HepG2 (cell line): ENCODE data around the gene SAP130. TPM values are rescaled to one million over a fixed set of nuclear protein-coding genes. Genes with fewer than 3 reads are reported as not detected.
A peak's percentile ranks its signal among the peaks of the same experiment; 100 is the strongest.

Source experiments
- FLYWCH1 ChIP-seq: sonication (generic); formaldehyde crosslinking; IDR thresholded peaks from 2 replicates; pipeline ENCODE4 v1.8.1; 2023; ENCODE audit warnings: mild to moderate bottlenecking, missing genetic modification reagents
- HNF1A ChIP-seq, 2 experiments: sonication (generic) in 1 of 2; formaldehyde crosslinking in 1 of 2; IDR thresholded peaks; 2 replicates each; pipeline versions ENCODE4 v1.4.0 to v1.6.1; 2016 to 2020; ENCODE audit warnings: borderline replicate concordance in 1 of 2, low read depth in 1 of 2, mild to moderate bottlenecking in 1 of 2, missing genetic modification reagents in 1 of 2
- HNRNPL ChIP-seq: fragments of 200-400 bp; formaldehyde crosslinking; IDR thresholded peaks from 2 replicates; pipeline ENCODE4 v1.6.1; 2017; ENCODE audit warnings: mild to moderate bottlenecking, low read depth, low read length
- TBP ChIP-seq: sonication (generic); formaldehyde crosslinking; IDR thresholded peaks from 2 replicates; pipeline ENCODE4 v1.5.0; 2020; ENCODE audit warnings: missing genetic modification reagents
- UBTF ChIP-seq: sonication (generic); formaldehyde crosslinking; IDR thresholded peaks from 2 replicates; pipeline ENCODE4 v1.4.0; 2020; ENCODE audit warnings: mild to moderate bottlenecking, missing genetic modification reagents
- ZNF281 ChIP-seq: sonication (generic); formaldehyde crosslinking; IDR thresholded peaks from 2 replicates; pipeline ENCODE4 v1.4.0; 2020; ENCODE audit warnings: missing genetic modification reagents, borderline replicate concordance
- ZNF562 ChIP-seq: sonication (generic); formaldehyde crosslinking; IDR thresholded peaks from 2 replicates; pipeline ENCODE4 v1.8.0; 2022; ENCODE audit warnings: missing genetic modification reagents, borderline replicate concordance
- ZNF678 ChIP-seq: sonication (generic); formaldehyde crosslinking; IDR thresholded peaks from 2 replicates; pipeline ENCODE4 v1.4.0; 2020; ENCODE audit warnings: mild to moderate bottlenecking, missing genetic modification reagents
- polyA plus RNA-seq, 8 experiments: library from polyadenylated mRNA; depleted of rRNA in 3 of 8; stranded (reverse) in 7 of 8; unstranded in 1 of 8; fragments of >200 nt; fragmentation: Illumina TruSeq in 4 of 8; extraction: Trizol in 4 of 8; gene quantifications; 2 replicates each; pipeline versions ENCODE4 v1.2.1 to v1.2.3, GENCODE V29; 2011 to 2016; ENCODE audit warnings: low read depth in 4 of 8, missing spikeins in 1 of 8, mixed read lengths in 1 of 8; ENCODE audit not compliant: insufficient read depth in 1 of 8
- total RNA-seq, 5 experiments: library from RNA; depleted of rRNA; stranded (reverse); fragments of >200 nt; fragmentation: Illumina TruSeq; extraction: Trizol; gene quantifications; 2 replicates each; pipeline ENCODE4 v1.2.3, GENCODE V29; 2016; ENCODE audit warnings: low read depth in 1 of 5
- TF ChIP-seq, protein P1 (sequence below): sonication (generic); formaldehyde crosslinking; conservative IDR thresholded peaks from 2 replicates; pipeline ENCODE4 v1.8.0; 2022; ENCODE audit warnings: mild to moderate bottlenecking, moderate library complexity, missing genetic modification reagents
- TF ChIP-seq, protein P2 (sequence below): fragments of 450-650 bp; IDR thresholded peaks from 2 replicates; pipeline ENCODE4 v1.6.1; 2017; ENCODE audit warnings: mild to moderate bottlenecking

Gene SAP130
- total and polyA plus RNA-seq, 2 of the 13 experiments (the other 11 are each of a cell fraction or from before 2014, with no cell fraction given), result 11.1 to 18.6 TPM

- no peak for TF ChIP-seq UBTF
- no peak for TF ChIP-seq HNRNPL
- no peak for TF ChIP-seq HNF1A (IDR thresholded peaks at IDR 0.05; ENCODE audit: low read depth)
- no peak for TF ChIP-seq HNF1A (CRISPR knock-in tag; IDR thresholded peaks at IDR 0.05; ENCODE audit: borderline replicate concordance)
- TF ChIP-seq FLYWCH1 (CRISPR knock-in tag), result no peak
- TF ChIP-seq, protein P1, sequence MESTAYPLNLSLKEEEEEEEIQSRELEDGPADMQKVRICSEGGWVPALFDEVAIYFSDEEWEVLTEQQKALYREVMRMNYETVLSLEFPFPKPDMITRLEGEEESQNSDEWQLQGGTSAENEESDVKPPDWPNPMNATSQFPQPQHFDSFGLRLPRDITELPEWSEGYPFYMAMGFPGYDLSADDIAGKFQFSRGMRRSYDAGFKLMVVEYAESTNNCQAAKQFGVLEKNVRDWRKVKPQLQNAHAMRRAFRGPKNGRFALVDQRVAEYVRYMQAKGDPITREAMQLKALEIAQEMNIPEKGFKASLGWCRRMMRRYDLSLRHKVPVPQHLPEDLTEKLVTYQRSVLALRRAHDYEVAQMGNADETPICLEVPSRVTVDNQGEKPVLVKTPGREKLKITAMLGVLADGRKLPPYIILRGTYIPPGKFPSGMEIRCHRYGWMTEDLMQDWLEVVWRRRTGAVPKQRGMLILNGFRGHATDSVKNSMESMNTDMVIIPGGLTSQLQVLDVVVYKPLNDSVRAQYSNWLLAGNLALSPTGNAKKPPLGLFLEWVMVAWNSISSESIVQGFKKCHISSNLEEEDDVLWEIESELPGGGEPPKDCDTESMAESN (CRISPR knock-in tag), result no peak
- no peak for TF ChIP-seq ZNF281 (CRISPR knock-in tag)
- 0 out of 2 replicates have a peak, but pooled peaks have one; percentile 54 for TF ChIP-seq TBP (CRISPR knock-in tag)
- TF ChIP-seq, protein P2, sequence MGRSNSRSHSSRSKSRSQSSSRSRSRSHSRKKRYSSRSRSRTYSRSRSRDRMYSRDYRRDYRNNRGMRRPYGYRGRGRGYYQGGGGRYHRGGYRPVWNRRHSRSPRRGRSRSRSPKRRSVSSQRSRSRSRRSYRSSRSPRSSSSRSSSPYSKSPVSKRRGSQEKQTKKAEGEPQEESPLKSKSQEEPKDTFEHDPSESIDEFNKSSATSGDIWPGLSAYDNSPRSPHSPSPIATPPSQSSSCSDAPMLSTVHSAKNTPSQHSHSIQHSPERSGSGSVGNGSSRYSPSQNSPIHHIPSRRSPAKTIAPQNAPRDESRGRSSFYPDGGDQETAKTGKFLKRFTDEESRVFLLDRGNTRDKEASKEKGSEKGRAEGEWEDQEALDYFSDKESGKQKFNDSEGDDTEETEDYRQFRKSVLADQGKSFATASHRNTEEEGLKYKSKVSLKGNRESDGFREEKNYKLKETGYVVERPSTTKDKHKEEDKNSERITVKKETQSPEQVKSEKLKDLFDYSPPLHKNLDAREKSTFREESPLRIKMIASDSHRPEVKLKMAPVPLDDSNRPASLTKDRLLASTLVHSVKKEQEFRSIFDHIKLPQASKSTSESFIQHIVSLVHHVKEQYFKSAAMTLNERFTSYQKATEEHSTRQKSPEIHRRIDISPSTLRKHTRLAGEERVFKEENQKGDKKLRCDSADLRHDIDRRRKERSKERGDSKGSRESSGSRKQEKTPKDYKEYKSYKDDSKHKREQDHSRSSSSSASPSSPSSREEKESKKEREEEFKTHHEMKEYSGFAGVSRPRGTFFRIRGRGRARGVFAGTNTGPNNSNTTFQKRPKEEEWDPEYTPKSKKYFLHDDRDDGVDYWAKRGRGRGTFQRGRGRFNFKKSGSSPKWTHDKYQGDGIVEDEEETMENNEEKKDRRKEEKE, result no peak
- TF ChIP-seq ZNF678 (CRISPR knock-in tag), result no peak
- no peak for TF ChIP-seq ZNF562 (CRISPR knock-in tag)
Observed at GRCh38 chr2:128027278-128027800, 520 bp downstream of the SAP130 start (continued).
